ENCODE data around the gene KRTAP5-11. TPM values are rescaled to one million over a fixed set of nuclear protein-coding genes. Genes with fewer than 3 reads are reported as not detected.
A peak's percentile ranks its signal among the peaks of the same experiment; 100 is the strongest.
"Not testable (repeated sequence)": the region's sequence is repeated elsewhere in the genome, so short reads cannot be mapped to it uniquely, and the experiment has no call there.

The KRTAP5-11 gene
- total RNA-seq, 1 experiment from 2014 or later = not detected

DNA sequence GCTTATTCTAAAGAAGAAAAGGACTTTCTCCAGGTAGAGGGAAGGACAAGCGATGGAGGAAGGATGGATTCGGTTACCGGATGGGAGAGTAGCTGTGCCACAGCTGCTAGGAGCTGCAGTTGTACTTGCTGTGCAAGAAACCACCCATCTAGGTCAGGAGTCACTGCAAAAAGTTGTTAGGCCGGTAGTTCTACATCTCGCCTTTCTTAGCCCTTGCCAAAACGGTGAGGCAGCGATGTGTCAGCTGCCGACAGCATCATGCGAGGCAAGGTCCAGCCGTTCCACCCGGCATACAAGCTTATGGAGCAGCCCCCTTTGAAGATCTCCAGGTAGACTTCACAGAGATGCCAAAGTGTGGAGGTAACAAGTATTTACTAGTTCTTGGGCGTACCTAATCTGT is 32.3 kb upstream of the KRTAP5-11 start:
- H3K27me3 Mint-ChIP-seq (ENCODE audit: insufficient read depth, unreplicated experiment); H3K9me3 ChIP-seq; H3K4me3 ChIP-seq (ENCODE audit: low read depth, low read length); H3K9me3 Mint-ChIP-seq (ENCODE audit: unreplicated experiment); H3K36me3 Mint-ChIP-seq (ENCODE audit: insufficient read depth, unreplicated experiment); CTCF ChIA-PET; H3K27me3 ChIP-seq (replicated peaks; ENCODE audit: control insufficient read depth, insufficient read depth, low read length); BruUV-seq (replicated peaks); H3K36me3 ChIP-seq (ENCODE audit: control insufficient read depth, insufficient read depth, low read length); POLR2A ChIA-PET: not testable (repeated sequence)
- H3K4me3 Mint-ChIP-seq (ENCODE audit: unreplicated experiment) = peak overlapping the region; percentile 69
- intact Hi-C loops (cut with micrococcal nuclease; ENCODE audit: unreplicated experiment) = loop anchor here (10.0 kb wide), 1 partner anchor 130 kb away; no protein-coding TSS in a partner anchor
- H3K4me1 ChIP-seq = peaks cover 17% of the 10 kb centered on the region
- DNase-seq = peak; percentile 81
- peaks cover 19% of the 10 kb centered on the region for H3K4me1 Mint-ChIP-seq (ENCODE audit: low read depth, unreplicated experiment)
- H3K27ac Mint-ChIP-seq (ENCODE audit: unreplicated experiment) = peak overlapping the region; percentile 44

DNA sequence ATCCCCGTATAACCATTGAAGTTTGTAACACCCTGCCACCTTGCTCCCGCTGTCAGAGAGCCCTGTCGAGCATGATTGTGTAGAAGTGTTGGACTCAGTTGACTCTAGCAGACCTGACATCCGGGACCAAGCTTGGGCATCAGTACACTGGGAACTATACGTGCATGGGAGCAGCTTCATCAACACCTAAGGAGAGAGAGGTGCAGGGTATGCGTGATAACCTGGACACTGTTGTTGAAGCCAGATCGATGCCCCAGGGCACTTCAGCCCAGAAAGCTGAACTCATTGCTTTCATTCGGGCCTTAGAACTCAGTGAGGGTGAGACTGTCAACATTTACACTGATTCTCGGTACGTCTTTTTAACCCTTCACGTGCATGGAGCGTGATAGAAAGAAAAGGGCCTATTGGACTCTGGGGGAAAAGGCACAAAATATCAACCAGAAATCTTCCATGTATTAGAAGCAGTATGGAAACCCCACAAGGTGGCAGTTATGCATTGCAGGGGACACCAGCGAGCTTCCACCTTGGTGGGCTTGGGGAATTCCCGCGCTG is 31.8 kb upstream of the KRTAP5-11 start:
- H3K36me3 ChIP-seq (ENCODE audit: control insufficient read depth, insufficient read depth, low read length); POLR2A ChIA-PET; H3K9me3 ChIP-seq; H3K27me3 ChIP-seq (replicated peaks; ENCODE audit: control insufficient read depth, insufficient read depth, low read length); CTCF ChIA-PET; BruUV-seq (replicated peaks); H3K36me3 Mint-ChIP-seq (ENCODE audit: insufficient read depth, unreplicated experiment); H3K9me3 Mint-ChIP-seq (ENCODE audit: unreplicated experiment); H3K27me3 Mint-ChIP-seq (ENCODE audit: insufficient read depth, unreplicated experiment); H3K27ac Mint-ChIP-seq (ENCODE audit: unreplicated experiment); DNase-seq; H3K4me3 ChIP-seq (ENCODE audit: low read depth, low read length): not testable (repeated sequence)
- intact Hi-C loops (cut with micrococcal nuclease; ENCODE audit: unreplicated experiment) = loop anchor here (10.0 kb wide), 1 partner anchor 130 kb away; no protein-coding TSS in a partner anchor
- peaks cover 17% of the 10 kb centered on the region for H3K4me1 ChIP-seq
- H3K4me3 Mint-ChIP-seq (ENCODE audit: unreplicated experiment) = peak overlapping the region; percentile 69
- H3K4me1 Mint-ChIP-seq (ENCODE audit: low read depth, unreplicated experiment) = peaks cover 19% of the 10 kb centered on the region

DNA sequence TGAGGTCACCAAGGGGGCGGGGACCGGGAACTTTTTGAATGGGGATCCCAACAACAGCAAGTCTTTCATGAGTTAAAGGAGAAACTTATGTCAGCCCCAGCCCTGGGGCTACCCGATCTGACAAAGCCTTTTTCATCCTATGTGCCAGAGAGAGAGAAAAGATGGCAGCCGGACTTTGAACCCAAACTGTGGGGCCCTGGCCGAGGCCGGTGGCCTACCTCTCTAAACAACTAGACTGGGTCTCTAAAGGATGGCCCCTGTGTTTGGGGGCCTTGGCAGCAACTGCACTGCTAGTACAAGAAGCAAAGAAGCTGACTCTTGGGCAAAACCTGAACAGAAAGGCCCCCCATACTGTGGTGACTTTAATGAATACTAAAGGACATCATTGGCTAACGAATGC is 31.3 kb upstream of the KRTAP5-11 start:
- peaks cover 17% of the 10 kb centered on the region for H3K4me1 ChIP-seq
- Mint-ChIP-seq H3K4me1 (ENCODE audit: low read depth, unreplicated experiment) (peaks cover 19% of the 10 kb centered on the region), H3K4me3 (ENCODE audit: unreplicated experiment) (peak overlapping the region; percentile 69)
- H3K27me3 Mint-ChIP-seq (ENCODE audit: insufficient read depth, unreplicated experiment); H3K9me3 ChIP-seq; H3K27me3 ChIP-seq (replicated peaks; ENCODE audit: control insufficient read depth, insufficient read depth, low read length); H3K36me3 ChIP-seq (ENCODE audit: control insufficient read depth, insufficient read depth, low read length); H3K36me3 Mint-ChIP-seq (ENCODE audit: insufficient read depth, unreplicated experiment); H3K4me3 ChIP-seq (ENCODE audit: low read depth, low read length); H3K27ac Mint-ChIP-seq (ENCODE audit: unreplicated experiment); POLR2A ChIA-PET; H3K9me3 Mint-ChIP-seq (ENCODE audit: unreplicated experiment); CTCF ChIA-PET; DNase-seq; BruUV-seq (replicated peaks): not testable (repeated sequence)
- intact Hi-C loops (cut with micrococcal nuclease; ENCODE audit: unreplicated experiment) = loop anchor here (10.0 kb wide), 1 partner anchor 131 kb away; no protein-coding TSS in a partner anchor

DNA sequence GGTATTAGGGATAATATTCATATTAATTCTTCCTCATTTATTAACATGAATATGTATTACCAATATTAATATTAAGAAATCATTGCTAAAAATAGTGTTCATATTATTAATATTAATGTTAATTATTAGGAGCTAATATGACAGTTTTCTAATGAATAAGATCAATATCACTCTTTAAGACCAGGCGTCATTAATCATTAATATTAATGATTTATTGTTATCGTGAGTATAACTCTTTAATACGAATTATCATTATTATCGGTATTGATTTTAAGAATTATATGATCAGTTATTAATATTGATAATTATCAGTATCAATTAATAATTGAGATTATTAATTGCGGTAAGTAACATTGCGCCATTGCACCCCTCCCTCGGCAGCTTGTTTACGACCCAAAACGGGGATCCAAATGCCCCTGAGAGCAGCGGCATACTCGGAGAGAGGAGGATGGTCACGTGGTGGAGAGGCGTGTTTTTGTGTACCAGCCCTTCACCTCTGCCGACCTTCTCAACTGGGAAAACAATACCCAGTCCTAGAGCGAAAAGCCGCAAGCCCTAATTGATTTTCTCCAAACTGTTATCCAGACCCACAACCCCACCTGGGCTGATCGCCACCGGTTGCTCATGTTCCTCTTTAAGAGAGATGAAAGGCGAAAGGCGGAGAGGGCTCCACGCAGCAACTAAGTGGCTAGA is 28.7 kb upstream of the KRTAP5-11 start:
- H3K27ac Mint-ChIP-seq (ENCODE audit: unreplicated experiment); H3K36me3 ChIP-seq (ENCODE audit: control insufficient read depth, insufficient read depth, low read length); H3K4me3 Mint-ChIP-seq (ENCODE audit: unreplicated experiment); H3K4me3 ChIP-seq (ENCODE audit: low read depth, low read length); DNase-seq; H3K27me3 ChIP-seq (replicated peaks; ENCODE audit: control insufficient read depth, insufficient read depth, low read length); H3K36me3 Mint-ChIP-seq (ENCODE audit: insufficient read depth, unreplicated experiment); H3K9me3 ChIP-seq; POLR2A ChIA-PET; CTCF ChIA-PET; H3K9me3 Mint-ChIP-seq (ENCODE audit: unreplicated experiment); H3K27me3 Mint-ChIP-seq (ENCODE audit: insufficient read depth, unreplicated experiment); BruUV-seq (replicated peaks): not testable (repeated sequence)
- peaks cover 17% of the 10 kb centered on the region for H3K4me1 ChIP-seq
- intact Hi-C loops (cut with micrococcal nuclease; ENCODE audit: unreplicated experiment) = loop anchor here (10.0 kb wide), 1 partner anchor 133 kb away; no protein-coding TSS in a partner anchor
- H3K4me1 Mint-ChIP-seq (ENCODE audit: low read depth, unreplicated experiment) = peaks cover 19% of the 10 kb centered on the region

- POLR2A ChIA-PET; H3K9me3 Mint-ChIP-seq (ENCODE audit: unreplicated experiment); BruUV-seq (replicated peaks); H3K9me3 ChIP-seq; H3K36me3 ChIP-seq (ENCODE audit: control insufficient read depth, insufficient read depth, low read length); CTCF ChIA-PET; H3K4me3 Mint-ChIP-seq (ENCODE audit: unreplicated experiment); H3K4me1 Mint-ChIP-seq (ENCODE audit: low read depth, unreplicated experiment); H3K27me3 Mint-ChIP-seq (ENCODE audit: insufficient read depth, unreplicated experiment); DNase-seq; intact Hi-C loops (cut with micrococcal nuclease; ENCODE audit: unreplicated experiment); H3K27ac Mint-ChIP-seq (ENCODE audit: unreplicated experiment); H3K27me3 ChIP-seq (replicated peaks; ENCODE audit: control insufficient read depth, insufficient read depth, low read length); H3K4me1 ChIP-seq; H3K36me3 Mint-ChIP-seq (ENCODE audit: insufficient read depth, unreplicated experiment); H3K4me3 ChIP-seq (ENCODE audit: low read depth, low read length): not testable (repeated sequence)
Measured at GRCh38 chr11:71608272-71608671, 25.6 kb upstream of the KRTAP5-11 start.

GRCh38 chr11:71607520-71608216 is 25.0 kb upstream of the KRTAP5-11 start:
- CTCF ChIA-PET; H3K36me3 Mint-ChIP-seq (ENCODE audit: insufficient read depth, unreplicated experiment); intact Hi-C loops (cut with micrococcal nuclease; ENCODE audit: unreplicated experiment); H3K9me3 Mint-ChIP-seq (ENCODE audit: unreplicated experiment); H3K27me3 Mint-ChIP-seq (ENCODE audit: insufficient read depth, unreplicated experiment); BruUV-seq (replicated peaks); H3K9me3 ChIP-seq; H3K4me3 ChIP-seq (ENCODE audit: low read depth, low read length); DNase-seq; H3K4me1 ChIP-seq; POLR2A ChIA-PET; H3K36me3 ChIP-seq (ENCODE audit: control insufficient read depth, insufficient read depth, low read length); H3K4me1 Mint-ChIP-seq (ENCODE audit: low read depth, unreplicated experiment); H3K27me3 ChIP-seq (replicated peaks; ENCODE audit: control insufficient read depth, insufficient read depth, low read length); H3K4me3 Mint-ChIP-seq (ENCODE audit: unreplicated experiment); H3K27ac Mint-ChIP-seq (ENCODE audit: unreplicated experiment): not testable (repeated sequence)
